RPMI7951 (cell line): ENCODE data around the gene RBM46. TPM values are rescaled to one million over a fixed set of nuclear protein-coding genes. Genes with fewer than 3 reads are reported as not detected.

Experiments used
- DNase-seq: peaks from one replicate; pipeline ENCODE4 v3.0.0-alpha.2; 2012; ENCODE audit warnings: low read depth
- total RNA-seq: library from RNA; depleted of rRNA; stranded (reverse); fragments of >200 nt; shearing (Covaris generic); gene quantifications from 2 replicates; pipeline ENCODE4 v1.2.3, GENCODE V29; 2014; rRNA removed

The RBM46 gene
- total RNA-seq = not detected in 2 replicates

- DNase-seq = no peak
Measured at GRCh38 chr4:154781126-154781982, at the start of gene RBM46. Gene RBM46 (plus strand): TSS chr4:154781272. CDS start chr4:154796753, 15,481 bp downstream.

- no peak for DNase-seq
Measured at GRCh38 chr4:154731756-154732155, 49.3 kb upstream of the RBM46 start.

GRCh38 chr4:154732669-154733068 lies 48.4 kb upstream of the RBM46 start:
- no peak for DNase-seq

GRCh38 chr4:154736770-154737169 lies 44.3 kb upstream of the RBM46 start:
- no peak for DNase-seq

DNA sequence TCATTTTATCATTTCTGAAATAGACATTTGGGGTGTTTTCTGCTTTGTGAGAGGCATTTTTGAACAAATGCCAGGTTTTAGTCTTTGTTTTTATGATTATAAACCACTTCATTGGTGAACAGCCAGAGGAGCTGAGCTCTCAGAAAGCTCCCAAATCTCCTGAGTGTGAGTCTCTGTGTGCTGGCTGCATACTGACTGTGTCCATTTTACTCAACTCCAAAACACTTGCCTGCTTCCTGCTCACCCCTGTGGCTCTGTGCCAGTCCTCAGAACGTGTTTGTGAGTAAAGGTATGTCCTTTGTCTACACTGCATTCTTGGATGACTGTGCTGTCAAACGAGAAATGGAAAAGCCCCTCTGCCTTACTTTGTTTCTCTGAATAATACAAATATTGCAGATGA lies 42.6 kb upstream of the RBM46 start:
- DNase-seq = no peak

- no peak for DNase-seq
Measured at GRCh38 chr4:154739111-154739510, 42.0 kb upstream of the RBM46 start.

- DNase-seq = no peak
Measured at GRCh38 chr4:154740462-154740861, 40.6 kb upstream of the RBM46 start.

DNA sequence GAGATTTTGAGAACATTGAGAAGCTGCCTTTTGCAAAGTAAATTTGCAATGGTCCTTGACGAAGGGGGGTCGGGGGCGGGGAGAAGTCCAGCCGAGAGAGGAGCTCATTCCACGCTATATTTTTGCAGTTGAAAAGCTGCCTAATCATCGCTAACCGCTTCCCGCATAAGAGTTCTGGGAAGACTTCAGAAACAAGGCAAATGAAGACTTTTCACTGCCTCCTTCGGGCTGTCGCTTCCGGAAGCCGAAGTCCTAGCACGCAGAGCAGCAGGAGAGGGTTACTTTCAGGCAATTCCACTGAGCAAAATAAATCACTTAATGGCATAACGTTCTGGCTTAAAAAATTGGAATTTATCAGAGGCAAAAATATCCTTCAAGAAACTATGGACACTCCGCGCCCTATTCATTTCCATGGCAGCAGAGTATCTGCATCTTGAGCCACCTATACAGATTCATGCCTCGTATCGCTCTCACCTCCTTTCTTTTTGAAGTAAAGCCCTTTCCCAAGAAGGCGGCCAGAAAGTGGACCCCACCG lies 39.9 kb upstream of the RBM46 start:
- DNase-seq = no peak

DNA sequence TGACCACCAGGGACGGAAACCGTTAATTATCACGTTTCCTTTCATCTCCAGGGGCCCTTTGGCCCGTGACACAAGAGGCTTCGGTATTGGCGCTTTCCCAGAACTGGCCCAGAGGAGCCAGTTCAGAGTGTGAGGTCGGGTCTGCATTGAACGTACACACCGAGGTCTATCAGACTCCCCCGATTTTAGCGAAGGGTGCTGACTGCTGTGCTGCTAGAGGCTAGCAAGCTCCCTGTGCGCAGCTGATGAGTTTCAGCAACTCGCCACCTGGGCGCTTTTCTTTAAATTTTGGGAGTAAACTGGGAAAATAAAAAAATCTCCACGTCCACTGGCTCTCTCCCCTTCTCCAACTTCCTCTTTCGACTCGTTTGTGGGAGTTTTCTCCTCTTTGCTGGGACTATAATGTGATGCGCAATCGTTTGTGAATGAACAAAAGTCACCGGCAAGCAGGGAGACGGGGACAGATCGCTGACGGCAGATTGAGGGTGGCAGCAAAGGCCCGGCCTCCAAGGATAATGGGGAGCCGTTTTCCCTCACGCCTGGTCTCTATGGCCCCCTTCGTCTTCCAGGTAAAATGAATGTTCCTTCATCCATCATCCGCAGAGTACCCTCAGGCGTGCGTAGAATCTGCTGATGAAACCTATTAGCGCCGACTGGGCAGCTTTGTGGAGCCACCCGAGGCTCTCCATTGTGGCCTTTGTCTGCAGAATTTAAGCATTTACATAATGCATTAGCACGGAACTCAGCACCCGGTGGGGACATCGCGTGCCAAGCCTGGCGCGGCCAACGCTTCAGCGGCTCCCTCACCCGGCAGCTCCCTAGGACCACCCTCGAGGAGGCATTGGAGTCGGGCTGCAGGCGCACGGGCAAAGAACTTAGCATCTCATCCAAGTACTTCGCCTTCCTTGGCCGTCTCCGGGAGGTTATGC lies 38.9 kb upstream of the RBM46 start:
- no peak for DNase-seq

GRCh38 chr4:154743683-154744340 lies 37.3 kb upstream of the RBM46 start, which contains the start of gene LRAT:
Gene LRAT (plus strand): TSS chr4:154744000. CDS start chr4:154744327, 327 bp downstream.
- DNase-seq = no peak

GRCh38 chr4:154744341-154744926 lies 36.6 kb upstream of the RBM46 start:
- no peak for DNase-seq

DNA sequence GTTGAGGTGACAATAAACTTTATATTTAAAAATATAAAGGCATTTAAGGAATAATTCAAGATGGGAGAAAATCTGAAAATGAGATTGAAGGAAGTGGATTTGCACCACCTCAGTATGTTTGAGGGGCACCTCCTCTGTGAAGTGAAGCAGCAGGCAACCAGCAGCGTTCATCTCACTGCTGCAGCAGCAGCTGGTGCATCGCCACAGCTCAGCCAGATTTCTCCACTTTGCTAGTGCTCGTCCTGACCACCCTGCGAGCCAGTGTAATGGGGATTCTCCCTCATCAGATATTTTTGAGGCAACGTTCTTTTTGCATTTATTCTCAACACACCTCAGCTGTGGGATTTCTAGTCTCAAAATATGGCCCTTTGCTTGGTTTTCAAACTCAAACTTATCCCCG lies 23.4 kb upstream of the RBM46 start:
- DNase-seq = no peak

GRCh38 chr4:154760895-154761294 lies 20.2 kb upstream of the RBM46 start:
- no peak for DNase-seq

GRCh38 chr4:154778264-154778663 lies 2.8 kb upstream of the RBM46 start:
- no peak for DNase-seq

DNA sequence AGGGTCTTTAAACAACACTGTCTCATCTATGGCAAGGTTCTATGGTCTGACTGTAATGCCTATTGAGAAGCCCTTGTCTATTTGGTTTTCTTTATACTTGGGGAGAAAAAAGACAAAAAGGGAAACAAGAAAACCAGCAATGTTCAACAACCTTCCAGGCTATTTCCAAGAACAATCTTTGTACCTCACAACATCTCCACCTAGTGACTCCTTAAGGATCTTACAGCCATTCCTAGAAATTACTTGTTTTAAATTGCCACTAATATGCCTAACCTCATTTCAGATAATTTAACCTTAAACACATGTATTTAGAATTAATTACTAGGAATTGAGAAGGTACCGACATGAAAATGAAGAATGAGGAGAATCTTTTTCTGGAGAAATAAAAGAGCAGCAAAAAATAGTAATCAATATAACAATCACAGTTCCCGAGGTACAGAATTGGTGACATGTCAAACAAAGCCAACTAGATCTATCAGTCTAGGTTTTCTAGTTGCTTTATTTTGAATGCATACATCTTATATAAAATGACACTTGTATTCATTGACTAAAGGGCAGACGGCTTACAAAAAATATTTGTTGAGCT lies 1.6 kb upstream of the RBM46 start:
- peak; percentile 13 for DNase-seq

GRCh38 chr4:154781983-154782293 lies 866 bp downstream of the RBM46 start:
- DNase-seq = no peak

- DNase-seq = peak; percentile 22
Measured at GRCh38 chr4:154807042-154807630, 26.1 kb downstream of the RBM46 start.

DNA sequence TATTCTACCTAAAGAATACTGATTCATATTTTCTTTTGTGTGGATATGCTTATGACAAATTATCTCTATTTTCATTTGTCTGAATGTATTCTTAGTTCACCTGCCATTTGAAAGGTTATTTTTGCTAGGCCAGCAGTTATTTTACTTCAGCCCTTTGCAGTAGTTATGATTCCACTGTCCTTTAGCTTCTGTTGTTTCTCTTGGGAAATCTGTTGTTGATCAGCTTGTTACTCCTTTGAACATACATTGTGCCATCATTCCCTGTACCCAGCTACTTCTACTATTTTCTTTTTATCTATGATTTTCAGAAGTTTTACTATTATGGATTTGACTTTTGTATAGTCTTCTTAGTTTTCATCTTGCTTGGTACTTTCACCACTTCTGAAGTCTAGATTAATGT lies 37.2 kb downstream of the RBM46 start:
- no peak for DNase-seq

- DNase-seq = peak; percentile 28
Measured at GRCh38 chr4:154822775-154823174, 41.7 kb downstream of the RBM46 start.

GRCh38 chr4:154836030-154836429 lies 55.0 kb downstream of the RBM46 start:
- DNase-seq = no peak

GRCh38 chr4:154836513-154836912 lies 55.4 kb downstream of the RBM46 start:
- DNase-seq = no peak
